ENCODE measurements around the gene TAB2. TPM values are rescaled to one million over a fixed set of nuclear protein-coding genes. Genes with fewer than 3 reads are reported as not detected.

Gene TAB2
- total RNA-seq, 1 experiment from 2014 or later = 52.2 TPM

GRCh38 chr6:149397384-149397783 lies 79.9 kb downstream of the TAB2 start:
- Histone ChIP-seq H3K9me3 (ENCODE audit: low read depth, low read length, poor library complexity, severe bottlenecking) (no peaks in the 10 kb centered on the region), H3K27ac (ENCODE audit: low read depth, low read length, poor library complexity, severe bottlenecking) (no peak overlapping the region), H3K27me3 (replicated peaks; ENCODE audit: insufficient read depth, low read depth, low read length, poor library complexity) (no peaks in the 10 kb centered on the region), H3K4me1 (ENCODE audit: insufficient read depth, low read length, poor library complexity, severe bottlenecking) (no peaks in the 10 kb centered on the region), H3K4me3 (ENCODE audit: low read depth, low read length, poor library complexity, severe bottlenecking) (no peak overlapping the region), H3K36me3 (ENCODE audit: insufficient read depth, low read length, poor library complexity, severe bottlenecking) (peaks cover 48% of the 10 kb centered on the region)
- intact Hi-C loops (cut with micrococcal nuclease; ENCODE audit: unreplicated experiment) = no loop called here
- POLR2A ChIA-PET (ENCODE audit: low non-redundant PET) = no interaction called here
- BruUV-seq (replicated peaks) = no TSS peak
- TF ChIP-seq CTCF (conservative IDR thresholded peaks at IDR 0.05; ENCODE audit: low read depth, low read length) = no peak
- no peak for TF ChIP-seq EZH2 (IDR thresholded peaks at IDR 0.05; ENCODE audit: borderline replicate concordance, low read depth, low read length, poor library complexity, severe bottlenecking)
- DNase-seq (ENCODE audit: low spot score) = no peak
- CTCF ChIA-PET = no interaction called here

- Histone ChIP-seq H3K4me1 (ENCODE audit: insufficient read depth, low read length, poor library complexity, severe bottlenecking) (no peaks in the 10 kb centered on the region), H3K36me3 (ENCODE audit: insufficient read depth, low read length, poor library complexity, severe bottlenecking) (peaks cover 48% of the 10 kb centered on the region), H3K27ac (ENCODE audit: low read depth, low read length, poor library complexity, severe bottlenecking) (no peak within 1 kb of the TSS), H3K27me3 (replicated peaks; ENCODE audit: insufficient read depth, low read depth, low read length, poor library complexity) (no peaks in the 10 kb centered on the region), H3K4me3 (ENCODE audit: low read depth, low read length, poor library complexity, severe bottlenecking) (no peak within 1 kb of the TSS), H3K9me3 (ENCODE audit: low read depth, low read length, poor library complexity, severe bottlenecking) (no peaks in the 10 kb centered on the region)
- DNase-seq (ENCODE audit: low spot score) = no peak
- intact Hi-C loops (cut with micrococcal nuclease; ENCODE audit: unreplicated experiment) = no loop called here
- POLR2A ChIA-PET (ENCODE audit: low non-redundant PET) = no interaction called here
- CTCF ChIA-PET = no interaction called here
- TF ChIP-seq CTCF (conservative IDR thresholded peaks at IDR 0.05; ENCODE audit: low read depth, low read length) = no peak
- no peak for TF ChIP-seq EZH2 (IDR thresholded peaks at IDR 0.05; ENCODE audit: borderline replicate concordance, low read depth, low read length, poor library complexity, severe bottlenecking)
- BruUV-seq (replicated peaks) = no TSS peak
Observed at GRCh38 chr6:149400050-149400449, 82.5 kb downstream of the TAB2 start, which contains the start of gene SUMO4. SUMO4 (plus strand) TSS chr6:149400262; CDS start chr6:149400392, 130 bp downstream.

DNA sequence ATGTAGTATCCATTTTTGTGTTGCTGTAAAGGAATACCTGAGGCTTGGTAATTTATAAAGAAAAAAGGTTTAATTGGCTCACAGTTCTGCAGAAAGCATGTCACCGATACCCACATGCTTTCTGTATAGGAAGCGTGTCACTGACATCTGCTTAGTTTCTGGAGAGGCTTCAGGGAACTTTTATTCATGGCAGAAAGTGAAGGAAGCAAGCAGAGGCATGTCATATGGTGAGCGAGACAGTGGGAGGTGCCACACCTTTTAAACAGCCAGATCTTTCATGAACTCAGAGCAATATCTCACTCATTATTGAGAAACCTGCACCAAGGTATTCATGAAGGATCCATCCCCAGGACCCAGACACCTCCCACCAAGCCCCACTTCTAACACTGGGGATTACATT lies 86.0 kb downstream of the TAB2 start:
- no peak for DNase-seq (ENCODE audit: low spot score)
- BruUV-seq (replicated peaks) = no TSS peak
- TF ChIP-seq EZH2 (IDR thresholded peaks at IDR 0.05; ENCODE audit: borderline replicate concordance, low read depth, low read length, poor library complexity, severe bottlenecking) (no peak), CTCF (conservative IDR thresholded peaks at IDR 0.05; ENCODE audit: low read depth, low read length) (no peak)
- H3K36me3 ChIP-seq (ENCODE audit: insufficient read depth, low read length, poor library complexity, severe bottlenecking) = peaks cover 35% of the 10 kb centered on the region
- ChIA-PET CTCF (no interaction called here), POLR2A (ENCODE audit: low non-redundant PET) (no interaction called here)
- no peak overlapping the region for H3K27ac ChIP-seq (ENCODE audit: low read depth, low read length, poor library complexity, severe bottlenecking)
- H3K4me3 ChIP-seq (ENCODE audit: low read depth, low read length, poor library complexity, severe bottlenecking) = no peak overlapping the region
- H3K9me3 ChIP-seq (ENCODE audit: low read depth, low read length, poor library complexity, severe bottlenecking) = no peaks in the 10 kb centered on the region
- no peaks in the 10 kb centered on the region for H3K27me3 ChIP-seq (replicated peaks; ENCODE audit: insufficient read depth, low read depth, low read length, poor library complexity)
- intact Hi-C loops (cut with micrococcal nuclease; ENCODE audit: unreplicated experiment) = no loop called here
- H3K4me1 ChIP-seq (ENCODE audit: insufficient read depth, low read length, poor library complexity, severe bottlenecking) = peaks cover 10% of the 10 kb centered on the region

Measured in A673 (cell line).